GM23248 (cell line): ENCODE data around the gene SULT1C4. TPM values are rescaled to one million over a fixed set of nuclear protein-coding genes. Genes with fewer than 3 reads are reported as not detected.

Source experiments
- DNase-seq: peaks from one replicate; pipeline ENCODE4 v3.0.0-alpha.2; 2015
- H2AFZ ChIP-seq: fragments of 200-600 bp; sonication (generic); 2 replicates; pipeline ENCODE4 v1.6.1; 2016; ENCODE audit warnings: antibody characterized with exemption
- H3F3A ChIP-seq: fragments of 200-600 bp; sonication (generic); 2 replicates; pipeline ENCODE4 v1.6.1; 2016; ENCODE audit warnings: mild to moderate bottlenecking, antibody characterized with exemption, mixed run types; ENCODE audit not compliant: insufficient read depth
- H3K27ac ChIP-seq: fragments of 200-600 bp; sonication (generic); 2 replicates; pipeline ENCODE4 v1.5.1; 2016; ENCODE audit warnings: mild to moderate bottlenecking
- H3K27me3 ChIP-seq: fragments of 200-600 bp; sonication (generic); replicated peaks from 2 replicates; pipeline ENCODE4 v1.6.1; 2016; ENCODE audit warnings: mild to moderate bottlenecking; ENCODE audit not compliant: insufficient read depth
- H3K36me3 ChIP-seq: fragments of 200-600 bp; sonication (generic); 2 replicates; pipeline ENCODE4 v1.6.1; 2016; ENCODE audit warnings: low read depth, mild to moderate bottlenecking
- H3K4me1 ChIP-seq: fragments of 200-600 bp; sonication (generic); 2 replicates; pipeline ENCODE4 v1.6.1; 2016; ENCODE audit warnings: mild to moderate bottlenecking; ENCODE audit not compliant: insufficient read depth
- H3K4me2 ChIP-seq: fragments of 200-600 bp; sonication (generic); one replicate; pipeline ENCODE4 v1.6.1; 2016; ENCODE audit warnings: mild to moderate bottlenecking; ENCODE audit not compliant: unreplicated experiment
- H3K4me3 ChIP-seq: fragments of 200-600 bp; sonication (generic); 2 replicates; pipeline ENCODE4 v1.5.1; 2016; ENCODE audit warnings: mild to moderate bottlenecking
- H3K79me2 ChIP-seq: fragments of 200-600 bp; sonication (generic); 2 replicates; pipeline ENCODE4 v1.6.1; 2016; ENCODE audit warnings: mild to moderate bottlenecking; ENCODE audit not compliant: insufficient read depth
- H3K9ac ChIP-seq: fragments of 200-600 bp; sonication (generic); 2 replicates; pipeline ENCODE4 v1.6.1; 2016; ENCODE audit warnings: mild to moderate bottlenecking
- H3K9me2 ChIP-seq: fragments of 200-600 bp; sonication (generic); 2 replicates; pipeline ENCODE4 v1.6.1; 2016; ENCODE audit warnings: mixed run types, mild to moderate bottlenecking, moderate library complexity; ENCODE audit not compliant: insufficient read depth
- H3K9me3 ChIP-seq: fragments of 200-600 bp; sonication (generic); one replicate; pipeline ENCODE4 v1.6.1; 2017; ENCODE audit warnings: low read depth
- H4K20me1 ChIP-seq: fragments of 200-600 bp; sonication (generic); 2 replicates; pipeline ENCODE4 v1.6.0; 2016; ENCODE audit not compliant: insufficient read depth
- EZH2 ChIP-seq: fragments of 200-600 bp; sonication (generic); IDR thresholded peaks from 2 replicates; pipeline ENCODE4 v1.6.1; 2018; ENCODE audit warnings: antibody characterized with exemption, mild to moderate bottlenecking; ENCODE audit not compliant: insufficient read depth, poor library complexity, severe bottlenecking
- EZH2phosphoT487 ChIP-seq: fragments of 200-600 bp; sonication (generic); IDR thresholded peaks from 2 replicates; pipeline ENCODE4 v1.6.1; 2018; ENCODE audit warnings: antibody characterized with exemption, moderate library complexity, mild to moderate bottlenecking, low read depth; ENCODE audit not compliant: insufficient read depth
- WGBS, 2 experiments: methylation state at CpG; one replicate each; pipeline ENCODE4 v1.1.6; 2015 to 2017; ENCODE audit warnings: low lambda C conversion rate in 2 of 2, low coverage in 1 of 2; ENCODE audit errors: missing lambda C conversion rate in 2 of 2; 5-methylcytosine and 5-hydroxymethylcytosine counted together
- in situ Hi-C: fragments of 300-500 bp; cut with MboI; formaldehyde crosslinking; loops from 2 replicates; pipeline ENCODE4 v1.15.0; 2020
- polyA plus RNA-seq: library from polyadenylated mRNA; unstranded; fragments of >200 nt; fragmentation: Nextera tagmentation; extraction: Ambion mirVana; gene quantifications from 2 replicates; pipeline ENCODE4 v1.2.1, GENCODE V29; 2016
- total RNA-seq: library from RNA; depleted of rRNA; stranded (reverse); fragments of >200 nt; shearing (Covaris generic); gene quantifications from 2 replicates; pipeline ENCODE4 v1.2.3, GENCODE V29; 2014

SULT1C4 gene
- total and polyA plus RNA-seq, 2 experiments from 2014 or later: not detected

- Histone ChIP-seq H2AFZ (no peak overlapping the region), H3F3A (no peaks in the 10 kb centered on the region), H3K36me3 (no peaks in the 10 kb centered on the region), H3K9me2 (no peaks in the 10 kb centered on the region), H3K27ac (no peak overlapping the region), H3K9me3 (no peaks in the 10 kb centered on the region), H3K27me3 (no peaks in the 10 kb centered on the region), H3K9ac (no peak overlapping the region), H3K4me3 (no peak overlapping the region), H4K20me1 (no peaks in the 10 kb centered on the region), H3K4me2 (no peak overlapping the region), H3K79me2 (no peaks in the 10 kb centered on the region), H3K4me1 (no peaks in the 10 kb centered on the region)
- in situ Hi-C loops: no loop called here
- TF ChIP-seq EZH2phosphoT487: no peak
- TF ChIP-seq EZH2: no peak
- DNase-seq: no peak
- 77 to 88% methylated on average over 2 of the region's 2 CpGs for WGBS, 2 experiments
These were observed 7.7 kb upstream of the SULT1C4 start for GRCh38 chr2:108370080-108370479.

- H3K36me3 ChIP-seq: no peaks in the 10 kb centered on the region
- H3K27me3 ChIP-seq: no peaks in the 10 kb centered on the region
- no peaks in the 10 kb centered on the region for H3K79me2 ChIP-seq
- WGBS, 2 experiments: 88 to 96% methylated on average over 4 of the region's 4 CpGs
- H3K9me2 ChIP-seq: no peaks in the 10 kb centered on the region
- no peaks in the 10 kb centered on the region for H3K4me1 ChIP-seq
- H3F3A ChIP-seq: no peaks in the 10 kb centered on the region
- H2AFZ ChIP-seq: 0 out of 2 replicates have a peak overlapping the region, but pooled peaks have one; percentile 20
- no peaks in the 10 kb centered on the region for H3K9me3 ChIP-seq
- TF ChIP-seq EZH2phosphoT487 (no peak), EZH2 (no peak)
- no peak overlapping the region for H3K4me2 ChIP-seq
- no peaks in the 10 kb centered on the region for H4K20me1 ChIP-seq
- H3K4me3 ChIP-seq: no peak overlapping the region
- in situ Hi-C loops: no loop called here
- no peak for DNase-seq
- no peak overlapping the region for H3K9ac ChIP-seq
- no peak overlapping the region for H3K27ac ChIP-seq
These were observed 980 bp upstream of the SULT1C4 start for GRCh38 chr2:108376774-108377173.

DNA sequence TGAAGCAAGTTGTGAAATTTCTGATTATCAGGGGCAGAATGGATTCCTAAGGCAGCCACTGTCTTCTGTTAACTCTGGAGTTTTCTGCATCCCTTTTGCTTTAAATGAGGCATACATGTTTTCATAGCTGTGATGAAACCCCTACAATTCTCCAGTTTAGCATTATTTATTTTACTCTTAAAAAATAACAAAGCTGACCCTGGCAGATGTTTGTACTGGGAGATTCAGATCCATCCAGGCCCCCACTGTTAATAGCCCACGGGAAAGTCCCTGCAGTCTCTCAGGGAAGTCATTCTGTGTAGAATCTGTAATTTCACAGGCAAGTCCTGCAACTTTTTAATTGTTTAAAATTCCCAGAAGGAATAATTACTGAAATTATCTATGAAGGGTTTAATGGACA, 353 bp upstream of the SULT1C4 start:
- no peaks in the 10 kb centered on the region for H3K27me3 ChIP-seq
- H2AFZ ChIP-seq: peak overlapping the region; percentile 20
- no peaks in the 10 kb centered on the region for H3K9me3 ChIP-seq
- no peak overlapping the region for H3K4me3 ChIP-seq
- TF ChIP-seq EZH2: no peak
- TF ChIP-seq EZH2phosphoT487: no peak
- H3K79me2 ChIP-seq: no peaks in the 10 kb centered on the region
- H3K36me3 ChIP-seq: no peaks in the 10 kb centered on the region
- H3K4me2 ChIP-seq: no peak overlapping the region
- in situ Hi-C loops: no loop called here
- no peaks in the 10 kb centered on the region for H3K9me2 ChIP-seq
- H3K4me1 ChIP-seq: no peaks in the 10 kb centered on the region
- WGBS, 2 experiments: 10 to 17% methylated on average over 1 of the region's 1 CpG
- H3F3A ChIP-seq: no peaks in the 10 kb centered on the region
- no peaks in the 10 kb centered on the region for H4K20me1 ChIP-seq
- no peak overlapping the region for H3K27ac ChIP-seq
- DNase-seq: no peak
- H3K9ac ChIP-seq: no peak overlapping the region

- Histone ChIP-seq H3K36me3 (no peaks in the 10 kb centered on the region), H3K4me3 (no peak overlapping the region), H3K9me2 (no peaks in the 10 kb centered on the region), H3K4me1 (no peaks in the 10 kb centered on the region), H3K4me2 (no peak overlapping the region), H3K27me3 (no peaks in the 10 kb centered on the region), H3K27ac (no peak overlapping the region), H3K9ac (no peak overlapping the region), H3K79me2 (no peaks in the 10 kb centered on the region), H3F3A (no peaks in the 10 kb centered on the region), H4K20me1 (no peaks in the 10 kb centered on the region), H2AFZ (no peak overlapping the region), H3K9me3 (no peaks in the 10 kb centered on the region)
- no peak for TF ChIP-seq EZH2phosphoT487
- TF ChIP-seq EZH2: no peak
- in situ Hi-C loops: no loop called here
- no peak for DNase-seq
- 80 to 82% methylated on average over 2 of the region's 2 CpGs for WGBS, 2 experiments
These were observed 1.1 kb downstream of the SULT1C4 start for GRCh38 chr2:108378851-108379250.

- no peaks in the 10 kb centered on the region for H3K27me3 ChIP-seq
- 65 to 68% methylated on average over 4 of the region's 4 CpGs for WGBS, 2 experiments
- in situ Hi-C loops: no loop called here
- H3K36me3 ChIP-seq: no peaks in the 10 kb centered on the region
- H3K4me2 ChIP-seq: no peak overlapping the region
- H3K4me1 ChIP-seq: no peaks in the 10 kb centered on the region
- H3K27ac ChIP-seq: no peak overlapping the region
- no peak for DNase-seq
- H3K9me3 ChIP-seq: no peaks in the 10 kb centered on the region
- TF ChIP-seq EZH2phosphoT487 (no peak), EZH2 (no peak)
- no peak overlapping the region for H2AFZ ChIP-seq
- no peaks in the 10 kb centered on the region for H3F3A ChIP-seq
- no peak overlapping the region for H3K4me3 ChIP-seq
- no peak overlapping the region for H3K9ac ChIP-seq
- H3K9me2 ChIP-seq: no peaks in the 10 kb centered on the region
- H4K20me1 ChIP-seq: no peaks in the 10 kb centered on the region
- no peaks in the 10 kb centered on the region for H3K79me2 ChIP-seq
These were observed 4.4 kb downstream of the SULT1C4 start for GRCh38 chr2:108382196-108382595.
